Lower leg skin (tissue), 4 donors: ENCODE data around the gene DLG2. TPM values are rescaled to one million over a fixed set of nuclear protein-coding genes. Genes with fewer than 3 reads are reported as not detected.
A peak's percentile ranks its signal among the peaks of the same experiment; 100 is the strongest.

Source experiments
- DNase-seq, 2 donors: peaks; one replicate each; pipeline ENCODE4 v3.0.0-alpha.2; 2019; ENCODE audit warnings: low spot score in 2 of 2
- H3K4me3 ChIP-seq: fragments of 200-600 bp; sonication (generic); 2 replicates; pipeline ENCODE4 v1.5.1; 2017; ENCODE audit warnings: mild to moderate bottlenecking, low read depth; ENCODE audit not compliant: poor library complexity, severe bottlenecking
- POLR2A ChIP-seq, 2 donors: fragments of 450-650 bp; IDR thresholded peaks; one replicate each; pipeline ENCODE4 v1.6.1; 2016 to 2017; ENCODE audit warnings: antibody characterized with exemption in 2 of 2, mild to moderate bottlenecking in 1 of 2, moderate library complexity in 1 of 2
- WGBS, 2 donors: methylation state at CpG; one replicate each; pipeline ENCODE4 v1.1.5; 2018; 5-methylcytosine and 5-hydroxymethylcytosine counted together
- intact Hi-C: fragments of 100-400 bp; cut with DNase I; formaldehyde crosslinking; loops from one replicate; pipeline ENCODE4 v1.15.0; 2023; ENCODE audit warnings: low total_unique reads
- total RNA-seq, 4 donors: library from RNA; depleted of rRNA; stranded (reverse); fragments of >200 nt; gene quantifications; one replicate each; pipeline ENCODE4 v1.1.0, GENCODE V29; 2016
- TF ChIP-seq, protein P1 (sequence below), 3 donors: fragments of 450-650 bp; IDR thresholded peaks; one replicate each; pipeline ENCODE4 v1.5.1; 2016; ENCODE audit warnings: antibody characterized with exemption in 3 of 3, mild to moderate bottlenecking in 3 of 3, moderate library complexity in 2 of 3

DLG2 gene
- total RNA-seq, 4 donors from 2014 or later = 37.6 to 68.3 (median 46.0) TPM

- DNase-seq = no peak
- no peak for TF ChIP-seq POLR2A (IDR thresholded peaks at IDR 0.05)
- TF ChIP-seq, protein P1, sequence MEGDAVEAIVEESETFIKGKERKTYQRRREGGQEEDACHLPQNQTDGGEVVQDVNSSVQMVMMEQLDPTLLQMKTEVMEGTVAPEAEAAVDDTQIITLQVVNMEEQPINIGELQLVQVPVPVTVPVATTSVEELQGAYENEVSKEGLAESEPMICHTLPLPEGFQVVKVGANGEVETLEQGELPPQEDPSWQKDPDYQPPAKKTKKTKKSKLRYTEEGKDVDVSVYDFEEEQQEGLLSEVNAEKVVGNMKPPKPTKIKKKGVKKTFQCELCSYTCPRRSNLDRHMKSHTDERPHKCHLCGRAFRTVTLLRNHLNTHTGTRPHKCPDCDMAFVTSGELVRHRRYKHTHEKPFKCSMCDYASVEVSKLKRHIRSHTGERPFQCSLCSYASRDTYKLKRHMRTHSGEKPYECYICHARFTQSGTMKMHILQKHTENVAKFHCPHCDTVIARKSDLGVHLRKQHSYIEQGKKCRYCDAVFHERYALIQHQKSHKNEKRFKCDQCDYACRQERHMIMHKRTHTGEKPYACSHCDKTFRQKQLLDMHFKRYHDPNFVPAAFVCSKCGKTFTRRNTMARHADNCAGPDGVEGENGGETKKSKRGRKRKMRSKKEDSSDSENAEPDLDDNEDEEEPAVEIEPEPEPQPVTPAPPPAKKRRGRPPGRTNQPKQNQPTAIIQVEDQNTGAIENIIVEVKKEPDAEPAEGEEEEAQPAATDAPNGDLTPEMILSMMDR (IDR thresholded peaks at IDR 0.05) = no peak
- no peak overlapping the region for H3K4me3 ChIP-seq
- 27 to 30% methylated on average over 2 of the region's 2 CpGs for WGBS, 2 donors
- intact Hi-C loops = no loop called here
Measured at GRCh38 chr11:85647078-85647477, 19.9 kb upstream of the DLG2 start.

DNA sequence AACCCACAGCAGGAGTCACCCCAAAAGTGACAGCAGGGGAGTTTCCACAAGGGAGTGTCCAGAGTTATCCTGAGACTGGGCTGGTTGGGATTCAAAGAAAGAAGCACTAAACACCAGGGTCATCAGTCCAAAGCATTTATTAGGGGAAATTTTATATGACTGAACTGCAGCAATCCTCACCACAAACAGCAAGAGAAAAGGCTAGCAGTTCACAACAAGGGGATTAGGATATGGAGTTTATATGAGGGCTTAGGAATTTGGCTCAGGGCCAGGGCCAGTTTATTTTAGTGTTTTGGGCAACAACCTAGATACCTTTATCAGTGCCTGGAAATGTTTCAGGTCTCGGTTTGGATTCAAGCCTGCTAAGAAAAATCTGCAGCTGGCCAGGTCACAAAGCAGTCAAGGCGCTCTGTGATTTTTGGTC lies 16.1 kb upstream of the DLG2 start:
- WGBS, 2 donors = 30 to 37% methylated on average over 2 of the region's 2 CpGs
- TF ChIP-seq, protein P1 (IDR thresholded peaks at IDR 0.05) = no peak
- TF ChIP-seq POLR2A (IDR thresholded peaks at IDR 0.05) = no peak
- DNase-seq = no peak
- intact Hi-C loops = no loop called here
- H3K4me3 ChIP-seq = no peak overlapping the region

- DNase-seq = no peak
- TF ChIP-seq, protein P1 (IDR thresholded peaks at IDR 0.05) = no peak
- TF ChIP-seq POLR2A (IDR thresholded peaks at IDR 0.05) = no peak
- H3K4me3 ChIP-seq = no peak overlapping the region
- intact Hi-C loops = no loop called here
- 79 to 85% methylated on average over 3 of the region's 3 CpGs for WGBS, 2 donors
Measured at GRCh38 chr11:85634747-85635146, 7.6 kb upstream of the DLG2 start.

- no peak for DNase-seq
- TF ChIP-seq, protein P1 (IDR thresholded peaks at IDR 0.05) = no peak
- no peak for TF ChIP-seq POLR2A (IDR thresholded peaks at IDR 0.05)
- H3K4me3 ChIP-seq = peak overlapping the region; percentile 54
- intact Hi-C loops = no loop called here
- 1% methylated on average over 13 of the region's 13 CpGs for WGBS, 2 donors
Measured at GRCh38 chr11:85628771-85629341, 1.7 kb upstream of the DLG2 start.

DNA sequence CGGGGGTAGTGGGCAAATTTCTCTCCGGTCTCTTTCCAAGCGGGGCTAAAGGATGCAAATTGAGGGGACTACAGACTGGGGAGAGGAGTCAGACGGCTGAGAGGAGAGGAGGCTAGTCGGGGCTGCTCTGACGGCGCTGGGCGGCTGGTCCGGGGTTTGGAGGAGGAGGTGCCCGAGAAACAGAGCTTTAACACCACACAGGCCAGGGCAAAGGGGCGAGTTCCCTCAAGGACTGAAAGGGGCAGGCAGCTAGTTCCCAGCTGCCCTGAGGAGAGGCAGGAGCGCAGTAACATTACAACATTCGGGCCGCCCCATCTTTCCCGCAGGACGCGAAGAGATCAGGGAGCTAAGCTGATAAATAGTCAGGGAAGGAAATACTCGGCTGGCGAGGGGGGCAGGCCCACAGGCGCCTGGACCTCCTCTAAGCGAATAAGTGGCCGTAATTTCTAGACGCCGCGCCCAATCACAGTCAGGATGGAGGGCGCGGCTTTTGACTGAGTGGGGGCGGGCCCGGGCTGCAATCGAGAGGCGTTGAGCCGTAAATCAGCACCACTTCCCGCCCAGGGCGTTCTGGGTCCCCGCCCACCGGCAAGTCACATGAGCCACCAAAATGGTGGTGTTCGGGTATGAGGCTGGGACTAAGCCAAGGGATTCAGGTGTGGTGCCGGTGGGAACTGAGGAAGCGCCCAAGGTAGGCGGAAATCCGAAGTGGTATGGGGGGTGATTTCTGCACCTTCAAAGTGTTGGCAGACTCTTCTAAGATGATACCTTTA lies 1.0 kb upstream of the DLG2 start, which contains the start of gene TMEM126B:
TSS of gene TMEM126B (plus strand) at position 596 of the 773 bp plus-strand sequence. CDS start at position 611, 15 bp downstream.
- intact Hi-C loops = no loop called here
- TF ChIP-seq POLR2A (IDR thresholded peaks at IDR 0.05) = no peak
- TF ChIP-seq, protein P1 (IDR thresholded peaks at IDR 0.05) = no peak
- peak; percentile 98 to 100 for DNase-seq
- H3K4me3 ChIP-seq = peak within 1 kb of the TSS; percentile 77
- 0 to 1% methylated on average over 40 to 41 of the region's 41 CpGs for WGBS, 2 donors
